Activated CD8-positive, alpha-beta memory T cell treated with anti-CD3 and anti-CD28 coated beads, Interleukin-2, amount 50 U/mL, for 4 hours (primary cell): ENCODE measurements around the gene ATG4B.
"Not testable (repeated sequence)": the region's sequence is repeated elsewhere in the genome, so short reads cannot be mapped to it uniquely, and the experiment has no call there.

Source experiments
- DNase-seq: peaks from one replicate; pipeline ENCODE4 v3.0.0-alpha.2; 2020

ATG4B gene

GRCh38 chr2:241637018-241637794, at the start of gene ATG4B, which contains the start of gene THAP4:
Gene ATG4B, plus strand, starts transcription at chr2:241637693. Its CDS starts 22 bp downstream, at chr2:241637715.
Gene THAP4, minus strand, starts transcription at chr2:241637158. Its CDS starts 141 bp downstream, at chr2:241637017.
- peak; percentile 75 for DNase-seq

GRCh38 chr2:241589863-241590262, 47.6 kb upstream of the ATG4B start:
- DNase-seq, result not testable (repeated sequence)

GRCh38 chr2:241590496-241591455, 46.7 kb upstream of the ATG4B start:
- DNase-seq, result not testable (repeated sequence)

- no peak for DNase-seq
These were observed 45.2 kb upstream of the ATG4B start for GRCh38 chr2:241592126-241592845.

GRCh38 chr2:241593271-241593670, 44.2 kb upstream of the ATG4B start:
- DNase-seq, result no peak

GRCh38 chr2:241595600-241596140, 41.8 kb upstream of the ATG4B start:
- DNase-seq, result no peak

GRCh38 chr2:241597561-241597960, 39.9 kb upstream of the ATG4B start:
- no peak for DNase-seq

- DNase-seq, result no peak
These were observed 39.4 kb upstream of the ATG4B start for GRCh38 chr2:241598061-241598460.

GRCh38 chr2:241598487-241598886, 39.0 kb upstream of the ATG4B start:
- no peak for DNase-seq

GRCh38 chr2:241599615-241600014, 37.9 kb upstream of the ATG4B start:
- no peak for DNase-seq

- DNase-seq, result no peak
These were observed 35.7 kb upstream of the ATG4B start for GRCh38 chr2:241601841-241602240.

- no peak for DNase-seq
These were observed 34.8 kb upstream of the ATG4B start for GRCh38 chr2:241602720-241603119.

- no peak for DNase-seq
These were observed 33.8 kb upstream of the ATG4B start for GRCh38 chr2:241603686-241604085.

- no peak for DNase-seq
These were observed 31.3 kb upstream of the ATG4B start for GRCh38 chr2:241606186-241606585.

- DNase-seq, result no peak
These were observed 30.2 kb upstream of the ATG4B start for GRCh38 chr2:241607162-241607885.

GRCh38 chr2:241608881-241609280, 28.6 kb upstream of the ATG4B start:
- DNase-seq, result no peak

GRCh38 chr2:241609859-241610793, 27.4 kb upstream of the ATG4B start:
- peak; percentile 93 for DNase-seq

GRCh38 chr2:241611062-241611461, 26.4 kb upstream of the ATG4B start:
- no peak for DNase-seq

- DNase-seq, result no peak
These were observed 25.1 kb upstream of the ATG4B start for GRCh38 chr2:241612156-241613016.
